ENCODE data around the gene F7.
"Not testable (repeated sequence)": the region's sequence is repeated elsewhere in the genome, so short reads cannot be mapped to it uniquely, and the experiment has no call there.

- TF ChIP-seq POLR2A (IDR thresholded peaks at IDR 0.05): not testable (repeated sequence)
- TF ChIP-seq, protein P1, sequence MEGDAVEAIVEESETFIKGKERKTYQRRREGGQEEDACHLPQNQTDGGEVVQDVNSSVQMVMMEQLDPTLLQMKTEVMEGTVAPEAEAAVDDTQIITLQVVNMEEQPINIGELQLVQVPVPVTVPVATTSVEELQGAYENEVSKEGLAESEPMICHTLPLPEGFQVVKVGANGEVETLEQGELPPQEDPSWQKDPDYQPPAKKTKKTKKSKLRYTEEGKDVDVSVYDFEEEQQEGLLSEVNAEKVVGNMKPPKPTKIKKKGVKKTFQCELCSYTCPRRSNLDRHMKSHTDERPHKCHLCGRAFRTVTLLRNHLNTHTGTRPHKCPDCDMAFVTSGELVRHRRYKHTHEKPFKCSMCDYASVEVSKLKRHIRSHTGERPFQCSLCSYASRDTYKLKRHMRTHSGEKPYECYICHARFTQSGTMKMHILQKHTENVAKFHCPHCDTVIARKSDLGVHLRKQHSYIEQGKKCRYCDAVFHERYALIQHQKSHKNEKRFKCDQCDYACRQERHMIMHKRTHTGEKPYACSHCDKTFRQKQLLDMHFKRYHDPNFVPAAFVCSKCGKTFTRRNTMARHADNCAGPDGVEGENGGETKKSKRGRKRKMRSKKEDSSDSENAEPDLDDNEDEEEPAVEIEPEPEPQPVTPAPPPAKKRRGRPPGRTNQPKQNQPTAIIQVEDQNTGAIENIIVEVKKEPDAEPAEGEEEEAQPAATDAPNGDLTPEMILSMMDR (IDR thresholded peaks at IDR 0.05): not testable (repeated sequence)
Measured at GRCh38 chr13:113108521-113108920, 2.9 kb downstream of the F7 start.
